Endothelial cell of umbilical vein (primary cell): ENCODE results near the gene COX8C. TPM values are rescaled to one million over a fixed set of nuclear protein-coding genes. Genes with fewer than 3 reads are reported as not detected.

Experiments used
- BruUV-seq: library from RNA; stranded (reverse); fragments of 400-500 nt; replicated peaks from 2 replicates; lab custom pipeline; 2021; lab: Mats Ljungman, UMichigan
- CTCF ChIA-PET: fragments of 300-600, 350-600 bp; sonication (Branson Sonifier 250); formaldehyde crosslinking; loops from one replicate; lab custom pipeline; 2021; ENCODE audit warnings: antibody characterized with exemption, inconsistent platforms; lab: Charles Lee
- POLR2A ChIA-PET: fragments of 300-600, 350-600 bp; sonication (Branson Sonifier 250); formaldehyde crosslinking; loops from one replicate; lab custom pipeline; 2021; ENCODE audit warnings: antibody characterized with exemption, inconsistent platforms; lab: Charles Lee
- DNase-seq: peaks from one replicate; pipeline ENCODE4 v3.0.0-alpha.2; 2011; ENCODE audit warnings: low read depth, low spot score
- FAIRE-seq: peaks from 2 replicates; lab custom pipeline; 2011; peaks lifted over from hg19 to GRCh38; lab: Jason Lieb, UNC
- H2AFZ ChIP-seq: 2 replicates; pipeline ENCODE4 v1.6.0; 2012; ENCODE audit warnings: low read depth, low read length, control low read depth, inconsistent platforms
- H3K27ac ChIP-seq: 2 replicates; pipeline ENCODE4 v1.5.1; 2011; ENCODE audit warnings: low read depth, mild to moderate bottlenecking, control low read depth, low read length, moderate library complexity; ENCODE audit not compliant: insufficient read depth
- H3K27me3 ChIP-seq, 2 experiments: 2 replicates each; pipeline versions ENCODE4 v1.6.0 to v1.6.1; 2011; ENCODE audit warnings: low read length in 2 of 2, mixed read lengths in 1 of 2; ENCODE audit not compliant: control insufficient read depth in 2 of 2, insufficient read depth in 2 of 2
- H3K36me3 ChIP-seq, 2 experiments: 2 replicates in 1 of 2; 3 replicates in 1 of 2; pipeline ENCODE4 v1.5.1; 2011; ENCODE audit warnings: low read length in 2 of 2, mild to moderate bottlenecking in 1 of 2, moderate library complexity in 1 of 2; ENCODE audit not compliant: control insufficient read depth in 2 of 2, insufficient read depth in 2 of 2; ENCODE audit errors: extremely low read depth in 1 of 2
- H3K4me1 ChIP-seq: 3 replicates; pipeline ENCODE4 v1.5.1; 2011; ENCODE audit warnings: mild to moderate bottlenecking, low read length; ENCODE audit not compliant: control insufficient read depth, insufficient read depth; ENCODE audit errors: extremely low read depth
- H3K4me2 ChIP-seq: 2 replicates; pipeline ENCODE4 v1.6.1; 2011; ENCODE audit warnings: low read length, control low read depth, mixed read lengths; ENCODE audit not compliant: insufficient read depth
- H3K4me3 ChIP-seq, 3 experiments: fragments of 200-600 bp in 1 of 3; sonication (generic), shearing (Covaris generic) in 1 of 3; replicated peaks in 1 of 3; 2 replicates each; pipeline ENCODE4 v1.5.1; 2011 to 2016; ENCODE audit warnings: control low read depth in 3 of 3, low read length in 3 of 3, mild to moderate bottlenecking in 2 of 3, inconsistent platforms in 1 of 3, low read depth in 1 of 3, moderate library complexity in 1 of 3; ENCODE audit not compliant: insufficient read depth in 1 of 3
- H3K79me2 ChIP-seq: 2 replicates; pipeline ENCODE4 v1.6.0; 2012; ENCODE audit warnings: low read length, inconsistent platforms; ENCODE audit not compliant: control insufficient read depth, insufficient read depth
- H3K9ac ChIP-seq: replicated peaks from 2 replicates; pipeline ENCODE3; 2011; ENCODE audit warnings: low read length, control low read depth; ENCODE audit not compliant: insufficient read depth; ENCODE audit errors: extremely low read depth
- H3K9me1 ChIP-seq: replicated peaks from 3 replicates; pipeline ENCODE4 v1.6.0; 2011; ENCODE audit warnings: mild to moderate bottlenecking, low read length; ENCODE audit not compliant: control insufficient read depth, insufficient read depth; ENCODE audit errors: extremely low read depth
- H3K9me3 ChIP-seq: replicated peaks from 2 replicates; pipeline ENCODE4 v1.5.1; 2012; ENCODE audit warnings: low read length, inconsistent platforms; ENCODE audit not compliant: control insufficient read depth, insufficient read depth
- H4K20me1 ChIP-seq: replicated peaks from 2 replicates; pipeline ENCODE3; 2011; ENCODE audit warnings: mild to moderate bottlenecking, low read length; ENCODE audit not compliant: control insufficient read depth, insufficient read depth; ENCODE audit errors: extremely low read depth
- GATA2 ChIP-seq: IDR thresholded peaks from 2 replicates; pipeline ENCODE4 v1.7.0; 2011; ENCODE audit warnings: low read depth, mild to moderate bottlenecking, moderate library complexity, mixed read lengths, low read length; ENCODE audit not compliant: insufficient read length, insufficient read depth
- JUN ChIP-seq: IDR thresholded peaks from 2 replicates; pipeline ENCODE4 v1.6.1; 2011; ENCODE audit warnings: borderline replicate concordance, low read depth; ENCODE audit not compliant: insufficient read length, insufficient read depth
- MYC ChIP-seq: IDR thresholded peaks from one replicate; pipeline ENCODE4 v1.6.1; 2011; ENCODE audit warnings: mild to moderate bottlenecking, low read depth, low read length
- POLR2AphosphoS5 ChIP-seq: IDR thresholded peaks from 2 replicates; pipeline ENCODE4 v1.6.1; 2012; ENCODE audit warnings: low read depth, mild to moderate bottlenecking, control low read depth, low read length, moderate library complexity; ENCODE audit not compliant: insufficient read depth
- dilution Hi-C: fragments of 300-500 bp; cut with MboI; formaldehyde crosslinking; loops from one replicate; pipeline ENCODE4 v1.15.0; 2019; ENCODE audit warnings: low sequenced_read_pairs; ENCODE audit not compliant: extremely low pct_ligation_motif_present
- intact Hi-C: fragments of 100-400 bp; cut with micrococcal nuclease; formaldehyde crosslinking; loops from one replicate; pipeline ENCODE4 v1.10.0; 2022
- polyA plus RNA-seq, 4 experiments: library from polyadenylated mRNA; depleted of rRNA in 3 of 4; stranded (reverse) in 3 of 4; unstranded in 1 of 4; fragments of >200 nt; gene quantifications; 2 replicates each; pipeline versions ENCODE4 v1.2.1 to v1.2.3, GENCODE V29; 2011 to 2012; ENCODE audit warnings: missing spikeins in 1 of 4
- total RNA-seq: library from RNA; stranded (reverse); gene quantifications from 2 replicates; pipeline ENCODE4 v1.2.3, GENCODE V29; 2021
- TF ChIP-seq, protein P1 (sequence below), 2 donors: IDR thresholded peaks; 1 replicate in 1 of 2; 2 replicates in 1 of 2; pipeline ENCODE4 v1.5.1; 2011; ENCODE audit warnings: low read length in 2 of 2, mild to moderate bottlenecking in 2 of 2, moderate library complexity in 2 of 2, control low read depth in 1 of 2, inconsistent platforms in 1 of 2, low read depth in 1 of 2; ENCODE audit not compliant: insufficient read depth in 1 of 2; ENCODE audit errors: extremely low read depth in 1 of 2
- TF ChIP-seq, protein P2 (sequence below): IDR thresholded peaks from 2 replicates; pipeline ENCODE4 v1.6.1; 2011; ENCODE audit not compliant: insufficient read depth, insufficient read length

COX8C gene
- total and polyA plus RNA-seq, 2 donors (not counting 3 experiments of a cell fraction or from before 2014, with no cell fraction given): not detected

DNA sequence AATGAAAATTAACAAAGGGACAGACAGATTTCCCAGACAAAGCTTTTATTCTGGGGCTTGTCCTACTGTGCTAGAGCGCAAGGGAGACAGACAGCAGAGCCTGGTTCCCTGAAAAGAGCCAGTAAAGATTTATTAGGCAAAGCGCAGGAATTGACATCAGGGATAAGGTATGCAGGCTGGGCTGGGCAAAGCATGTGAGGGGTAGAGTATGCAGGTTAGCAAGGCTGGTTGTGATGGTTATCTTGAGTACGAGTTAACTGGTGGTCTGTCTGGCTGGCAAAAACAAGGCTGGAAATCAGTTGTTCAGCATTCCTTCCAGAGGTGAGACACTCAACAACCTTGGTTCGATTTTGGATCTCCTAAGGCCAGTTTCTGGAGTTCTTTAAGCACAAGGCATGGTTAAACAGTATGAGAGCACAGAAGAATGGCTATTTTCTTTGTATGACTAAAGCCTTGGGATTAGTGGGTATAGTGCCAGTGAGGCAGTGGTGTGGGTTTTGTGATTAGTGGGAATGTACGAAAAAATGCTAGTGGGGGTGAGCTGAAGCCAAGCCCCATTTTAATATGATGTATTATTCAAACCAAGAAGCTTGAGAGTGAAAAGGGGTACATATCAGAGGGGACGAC, 45.0 kb upstream of the COX8C start:
- peaks cover 91% of the 10 kb centered on the region for H3K79me2 ChIP-seq
- peak overlapping the region; percentile 48 for H3K9ac ChIP-seq
- peaks cover 10% of the 10 kb centered on the region for H3K4me1 ChIP-seq
- TF ChIP-seq, protein P1, sequence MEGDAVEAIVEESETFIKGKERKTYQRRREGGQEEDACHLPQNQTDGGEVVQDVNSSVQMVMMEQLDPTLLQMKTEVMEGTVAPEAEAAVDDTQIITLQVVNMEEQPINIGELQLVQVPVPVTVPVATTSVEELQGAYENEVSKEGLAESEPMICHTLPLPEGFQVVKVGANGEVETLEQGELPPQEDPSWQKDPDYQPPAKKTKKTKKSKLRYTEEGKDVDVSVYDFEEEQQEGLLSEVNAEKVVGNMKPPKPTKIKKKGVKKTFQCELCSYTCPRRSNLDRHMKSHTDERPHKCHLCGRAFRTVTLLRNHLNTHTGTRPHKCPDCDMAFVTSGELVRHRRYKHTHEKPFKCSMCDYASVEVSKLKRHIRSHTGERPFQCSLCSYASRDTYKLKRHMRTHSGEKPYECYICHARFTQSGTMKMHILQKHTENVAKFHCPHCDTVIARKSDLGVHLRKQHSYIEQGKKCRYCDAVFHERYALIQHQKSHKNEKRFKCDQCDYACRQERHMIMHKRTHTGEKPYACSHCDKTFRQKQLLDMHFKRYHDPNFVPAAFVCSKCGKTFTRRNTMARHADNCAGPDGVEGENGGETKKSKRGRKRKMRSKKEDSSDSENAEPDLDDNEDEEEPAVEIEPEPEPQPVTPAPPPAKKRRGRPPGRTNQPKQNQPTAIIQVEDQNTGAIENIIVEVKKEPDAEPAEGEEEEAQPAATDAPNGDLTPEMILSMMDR (IDR thresholded peaks at IDR 0.05; ENCODE audit: extremely low read depth in 1 of 2, insufficient read depth in 1 of 2, low read depth in 1 of 2, low read length in 2 of 2): no peak
- TF ChIP-seq JUN (no peak), GATA2 (no peak), MYC (no peak), POLR2AphosphoS5 (no peak)
- TF ChIP-seq, protein P2, sequence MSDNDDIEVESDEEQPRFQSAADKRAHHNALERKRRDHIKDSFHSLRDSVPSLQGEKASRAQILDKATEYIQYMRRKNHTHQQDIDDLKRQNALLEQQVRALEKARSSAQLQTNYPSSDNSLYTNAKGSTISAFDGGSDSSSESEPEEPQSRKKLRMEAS: no peak
- no peak overlapping the region for H2AFZ ChIP-seq
- H3K9me1 ChIP-seq: no peaks in the 10 kb centered on the region
- H3K36me3 ChIP-seq: no peaks in the 10 kb centered on the region
- no peaks in the 10 kb centered on the region for H3K9me3 ChIP-seq
- H3K4me2 ChIP-seq: no peak overlapping the region
- no peak overlapping the region for H3K4me3 ChIP-seq
- dilution Hi-C loops: no loop called here
- H4K20me1 ChIP-seq: peaks cover 8% of the 10 kb centered on the region
- peak overlapping the region; percentile 25 for H3K27ac ChIP-seq
- FAIRE-seq (no peak), DNase-seq (no peak)
- ChIA-PET CTCF (interaction anchor here (1.0 to 1.9 kb wide), 2 partner anchors 19 to 37 kb away, joined by 3 to 4 read pairs; no protein-coding TSS in a partner anchor), POLR2A (no interaction called here)
- no peaks in the 10 kb centered on the region for H3K27me3 ChIP-seq
- BruUV-seq: no TSS peak
- intact Hi-C loops: no loop called here
